Fibroblast of lung (primary cell): Measurements from ENCODE around the gene MAMDC4. TPM values are rescaled to one million over a fixed set of nuclear protein-coding genes. Genes with fewer than 3 reads are reported as not detected.

Experiments
- DNase-seq, 2 donors: peaks; one replicate each; pipeline versions ENCODE4 v3.0.0 to v3.0.0-alpha.2; 2010; ENCODE audit warnings: low read depth in 2 of 2
- H2AFZ ChIP-seq: 2 replicates; pipeline ENCODE4 v1.5.1; 2012; ENCODE audit warnings: low read length, control low read depth, inconsistent platforms
- H3K27ac ChIP-seq: 2 replicates; pipeline ENCODE4 v1.5.1; 2011; ENCODE audit warnings: low read length, control low read depth; ENCODE audit not compliant: insufficient read depth
- H3K27me3 ChIP-seq: 2 replicates; pipeline ENCODE4 v1.5.1; 2011; ENCODE audit warnings: mild to moderate bottlenecking, low read length; ENCODE audit not compliant: control insufficient read depth, insufficient read depth
- H3K36me3 ChIP-seq: 2 replicates; pipeline ENCODE4 v1.5.1; 2011; ENCODE audit warnings: low read length; ENCODE audit not compliant: control insufficient read depth, insufficient read depth
- H3K4me1 ChIP-seq: 2 replicates; pipeline ENCODE4 v1.5.1; 2011; ENCODE audit warnings: low read length; ENCODE audit not compliant: control insufficient read depth, insufficient read depth; ENCODE audit errors: extremely low read depth
- H3K4me2 ChIP-seq: 2 replicates; pipeline ENCODE4 v1.5.1; 2011; ENCODE audit warnings: low read length, control low read depth; ENCODE audit not compliant: insufficient read depth; ENCODE audit errors: extremely low read depth
- H3K4me3 ChIP-seq, 4 experiments: fragments of 200-600 bp in 1 of 4; sonication (generic) in 1 of 4; replicated peaks in 1 of 4; 2 replicates each; pipeline ENCODE4 v1.5.1; 2011 to 2016; ENCODE audit warnings: low read length in 4 of 4, low read depth in 3 of 4, mild to moderate bottlenecking in 3 of 4, control low read depth in 2 of 4, inconsistent platforms in 1 of 4, mixed read lengths in 1 of 4; ENCODE audit not compliant: insufficient read depth in 1 of 4; ENCODE audit errors: control extremely low read depth in 1 of 4
- H3K79me2 ChIP-seq: 2 replicates; pipeline ENCODE4 v1.5.1; 2012; ENCODE audit warnings: mild to moderate bottlenecking, low read length, inconsistent platforms; ENCODE audit not compliant: control insufficient read depth, insufficient read depth
- H3K9ac ChIP-seq: 2 replicates; pipeline ENCODE4 v1.5.1; 2011; ENCODE audit warnings: mild to moderate bottlenecking, low read length, control low read depth; ENCODE audit not compliant: insufficient read depth
- H3K9me3 ChIP-seq: 2 replicates; pipeline ENCODE4 v1.5.1; 2012; ENCODE audit warnings: low read depth, low read length; ENCODE audit not compliant: control insufficient read depth, insufficient read depth
- H4K20me1 ChIP-seq: 2 replicates; pipeline ENCODE4 v1.5.1; 2011; ENCODE audit warnings: low read length; ENCODE audit not compliant: control insufficient read depth, insufficient read depth; ENCODE audit errors: extremely low read depth
- EZH2 ChIP-seq: IDR thresholded peaks from 2 replicates; pipeline ENCODE4 v1.5.1; 2012; ENCODE audit warnings: low read length, control low read depth, mild to moderate bottlenecking; ENCODE audit errors: missing control alignments
- polyA plus RNA-seq, 2 donors: library from polyadenylated mRNA; depleted of rRNA in 1 of 2; stranded (reverse) in 1 of 2; unstranded in 1 of 2; fragments of >200 nt; gene quantifications; 2 replicates each; pipeline ENCODE4 v1.2.1, GENCODE V29; 2011 to 2012; ENCODE audit warnings: missing spikeins in 1 of 2
- total RNA-seq: library from RNA; depleted of rRNA; stranded (reverse); fragments of >200 nt; gene quantifications from 2 replicates; pipeline ENCODE4 v1.2.1, GENCODE V29; 2014
- TF ChIP-seq, protein P1 (sequence below), 2 donors: IDR thresholded peaks in 1 of 2; conservative IDR thresholded peaks in 1 of 2; 1 replicate in 1 of 2; 2 replicates in 1 of 2; pipeline ENCODE4 v1.5.1; 2011 to 2012; ENCODE audit warnings: low read length in 2 of 2, control low read depth in 1 of 2, inconsistent platforms in 1 of 2, low read depth in 1 of 2, mild to moderate bottlenecking in 1 of 2

The MAMDC4 gene
- total and polyA plus RNA-seq, 2 donors (not counting 1 experiment from before 2014, with no cell fraction given): 0.37 to 4.6 TPM

DNA sequence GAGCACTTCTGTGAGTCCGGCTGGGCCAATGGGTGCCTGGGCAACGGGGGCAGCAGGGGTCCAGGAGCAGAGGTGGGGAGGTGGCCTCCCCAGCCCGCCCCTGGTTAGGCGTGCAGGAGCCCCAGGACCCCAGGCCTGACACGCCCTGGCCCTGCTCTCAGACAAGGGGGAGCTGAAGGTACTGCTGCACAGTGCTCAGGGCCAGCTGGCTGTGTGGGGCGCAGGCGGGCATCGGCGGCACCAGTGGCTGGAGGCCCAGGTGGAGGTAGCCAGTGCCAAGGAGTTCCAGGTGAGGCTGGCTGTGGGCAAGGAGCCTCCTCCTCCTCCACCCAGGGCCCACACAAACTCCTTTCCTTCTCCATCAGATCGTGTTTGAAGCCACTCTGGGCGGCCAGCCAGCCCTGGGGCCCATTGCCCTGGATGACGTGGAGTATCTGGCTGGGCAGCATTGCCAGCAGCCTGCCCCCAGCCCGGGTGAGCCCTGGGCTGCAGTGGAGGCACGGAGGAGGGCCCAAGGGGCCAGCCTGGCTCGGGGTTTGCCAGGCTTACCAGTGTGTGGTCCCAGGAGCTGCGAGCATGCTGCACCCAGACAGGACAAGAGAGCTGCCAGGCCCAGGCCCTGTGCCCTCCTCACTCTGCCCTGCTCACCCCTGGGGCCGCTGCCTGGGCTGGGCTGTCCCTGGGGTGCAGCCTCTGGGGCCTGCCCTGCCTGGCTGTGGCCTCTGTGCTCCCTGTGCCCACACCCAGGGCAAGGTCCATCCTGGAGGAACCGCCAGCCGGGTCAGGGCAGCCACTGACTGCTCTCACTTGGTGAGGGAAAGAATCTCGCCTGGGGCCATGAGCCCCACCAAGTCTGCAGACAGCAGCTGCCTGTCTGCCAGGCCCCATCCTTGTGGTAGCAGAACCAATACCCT, 7.0 kb downstream of the MAMDC4 start:
- H2AFZ ChIP-seq: no peak overlapping the region
- H3K4me1 ChIP-seq: peaks cover 2% of the 10 kb centered on the region
- no peaks in the 10 kb centered on the region for H4K20me1 ChIP-seq
- no peaks in the 10 kb centered on the region for H3K27me3 ChIP-seq
- peak; percentile 45 to 57 for DNase-seq
- TF ChIP-seq, protein P1, sequence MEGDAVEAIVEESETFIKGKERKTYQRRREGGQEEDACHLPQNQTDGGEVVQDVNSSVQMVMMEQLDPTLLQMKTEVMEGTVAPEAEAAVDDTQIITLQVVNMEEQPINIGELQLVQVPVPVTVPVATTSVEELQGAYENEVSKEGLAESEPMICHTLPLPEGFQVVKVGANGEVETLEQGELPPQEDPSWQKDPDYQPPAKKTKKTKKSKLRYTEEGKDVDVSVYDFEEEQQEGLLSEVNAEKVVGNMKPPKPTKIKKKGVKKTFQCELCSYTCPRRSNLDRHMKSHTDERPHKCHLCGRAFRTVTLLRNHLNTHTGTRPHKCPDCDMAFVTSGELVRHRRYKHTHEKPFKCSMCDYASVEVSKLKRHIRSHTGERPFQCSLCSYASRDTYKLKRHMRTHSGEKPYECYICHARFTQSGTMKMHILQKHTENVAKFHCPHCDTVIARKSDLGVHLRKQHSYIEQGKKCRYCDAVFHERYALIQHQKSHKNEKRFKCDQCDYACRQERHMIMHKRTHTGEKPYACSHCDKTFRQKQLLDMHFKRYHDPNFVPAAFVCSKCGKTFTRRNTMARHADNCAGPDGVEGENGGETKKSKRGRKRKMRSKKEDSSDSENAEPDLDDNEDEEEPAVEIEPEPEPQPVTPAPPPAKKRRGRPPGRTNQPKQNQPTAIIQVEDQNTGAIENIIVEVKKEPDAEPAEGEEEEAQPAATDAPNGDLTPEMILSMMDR (conservative IDR thresholded peaks at IDR 0.05 in 1 of 2, IDR thresholded peaks at IDR 0.05 in 1 of 2; ENCODE audit: low read depth in 1 of 2, low read length in 2 of 2): no peak
- no peak for TF ChIP-seq EZH2
- H3K36me3 ChIP-seq: peaks cover 26% of the 10 kb centered on the region
- peaks cover 2% of the 10 kb centered on the region for H3K79me2 ChIP-seq
- H3K9me3 ChIP-seq: no peaks in the 10 kb centered on the region
- H3K9ac ChIP-seq: no peak overlapping the region
- no peak overlapping the region for H3K4me2 ChIP-seq
- H3K27ac ChIP-seq: no peak overlapping the region
- no peak overlapping the region for H3K4me3 ChIP-seq

DNA sequence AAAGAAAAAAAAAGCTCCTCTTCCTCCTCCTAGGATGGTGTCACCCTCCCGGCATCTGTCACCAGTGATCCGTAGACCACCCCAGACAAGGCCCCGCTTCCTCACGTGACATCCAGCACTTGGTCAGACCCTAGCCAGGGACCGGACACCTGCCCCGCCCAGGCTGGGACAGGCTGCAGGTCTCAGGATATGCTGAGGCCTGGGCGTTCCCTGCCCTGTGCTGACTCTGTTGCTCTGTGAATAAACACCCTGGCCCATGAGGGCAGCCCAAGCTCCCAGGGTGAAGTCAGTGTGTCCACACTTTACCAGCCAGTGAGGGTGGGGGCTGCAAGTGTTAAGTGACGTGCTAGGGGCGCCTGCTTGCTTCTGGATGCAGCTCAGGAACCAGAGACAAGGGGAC, 8.4 kb downstream of the MAMDC4 start:
- Histone ChIP-seq H3K79me2 (peaks cover 14% of the 10 kb centered on the region), H3K36me3 (peaks cover 25% of the 10 kb centered on the region), H3K9ac (no peak overlapping the region), H3K27me3 (no peaks in the 10 kb centered on the region), H3K4me1 (peaks cover 7% of the 10 kb centered on the region), H3K4me3 (no peak overlapping the region), H2AFZ (no peak overlapping the region), H4K20me1 (no peaks in the 10 kb centered on the region), H3K4me2 (no peak overlapping the region), H3K9me3 (no peaks in the 10 kb centered on the region), H3K27ac (no peak overlapping the region)
- no peak for TF ChIP-seq EZH2
- TF ChIP-seq, protein P1 (conservative IDR thresholded peaks at IDR 0.05 in 1 of 2, IDR thresholded peaks at IDR 0.05 in 1 of 2; ENCODE audit: low read depth in 1 of 2, low read length in 2 of 2): no peak
- DNase-seq: no peak

DNA sequence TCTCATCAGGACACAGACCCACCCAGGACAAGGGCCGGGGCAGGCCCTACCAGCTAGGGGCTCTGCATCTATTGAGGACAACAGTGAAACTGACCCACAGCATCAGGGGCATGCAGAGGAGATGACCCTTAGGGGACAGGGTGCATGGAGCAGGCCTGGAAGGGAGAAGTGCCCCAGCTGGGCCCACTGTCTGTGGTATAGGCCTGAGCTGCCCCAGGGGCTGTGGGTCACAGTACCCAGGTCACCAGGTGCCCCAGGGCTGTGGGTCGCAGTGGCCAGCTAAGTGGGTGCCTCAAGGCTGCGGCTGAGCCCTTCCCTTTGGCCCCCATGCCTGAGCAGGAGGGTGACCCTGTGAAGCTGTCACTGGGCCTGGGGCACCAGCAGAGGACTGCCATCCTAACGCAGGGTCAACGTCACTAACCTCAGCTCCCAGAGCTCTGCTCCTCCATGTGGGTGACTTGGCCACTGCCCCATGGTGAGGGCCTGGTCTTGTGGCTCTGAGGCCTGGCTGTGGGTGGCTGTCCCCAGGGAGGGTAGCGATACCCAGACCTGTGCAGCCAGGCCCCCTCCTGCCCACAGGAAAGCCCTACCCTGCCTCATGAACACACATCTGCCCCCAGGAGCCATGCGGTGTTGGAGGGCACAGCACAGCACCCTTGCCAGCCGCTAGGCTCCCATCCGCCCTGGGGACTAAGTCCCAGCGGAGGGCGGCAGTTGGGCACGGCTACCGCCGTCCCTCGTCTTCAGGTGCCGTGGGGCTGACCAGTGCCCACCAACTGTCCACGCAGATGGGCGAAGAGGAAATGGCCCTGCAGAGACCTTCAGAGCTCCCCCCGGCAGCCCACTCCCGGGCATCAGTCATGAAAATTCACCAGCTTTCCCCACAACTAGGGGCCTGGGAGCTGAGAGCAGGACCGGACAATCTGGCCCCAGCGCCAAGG, 9.1 kb downstream of the MAMDC4 start:
- peaks cover 25% of the 10 kb centered on the region for H3K36me3 ChIP-seq
- no peak for TF ChIP-seq EZH2
- TF ChIP-seq, protein P1 (conservative IDR thresholded peaks at IDR 0.05 in 1 of 2, IDR thresholded peaks at IDR 0.05 in 1 of 2; ENCODE audit: low read depth in 1 of 2, low read length in 2 of 2): no peak
- H3K4me3 ChIP-seq: no peak overlapping the region
- no peaks in the 10 kb centered on the region for H4K20me1 ChIP-seq
- peaks cover 7% of the 10 kb centered on the region for H3K4me1 ChIP-seq
- H2AFZ ChIP-seq: no peak overlapping the region
- peaks cover 18% of the 10 kb centered on the region for H3K79me2 ChIP-seq
- H3K4me2 ChIP-seq: no peak overlapping the region
- H3K9ac ChIP-seq: no peak overlapping the region
- H3K27ac ChIP-seq: no peak overlapping the region
- no peaks in the 10 kb centered on the region for H3K9me3 ChIP-seq
- no peak for DNase-seq
- H3K27me3 ChIP-seq: no peaks in the 10 kb centered on the region
